Activated CD4-positive, CD25-positive, alpha-beta regulatory T cell treated with anti-CD3 and anti-CD28 coated beads, Interleukin-2, amount 50 U/mL, for 16 hours (primary cell): ENCODE results near the gene KIF5B.
"Not testable (repeated sequence)": the region's sequence is repeated elsewhere in the genome, so short reads cannot be mapped to it uniquely, and the experiment has no call there.

Source experiments
- DNase-seq: peaks from one replicate; pipeline ENCODE4 v3.0.0-alpha.2; 2020; ENCODE audit warnings: low read depth, low spot score

Gene KIF5B

DNA sequence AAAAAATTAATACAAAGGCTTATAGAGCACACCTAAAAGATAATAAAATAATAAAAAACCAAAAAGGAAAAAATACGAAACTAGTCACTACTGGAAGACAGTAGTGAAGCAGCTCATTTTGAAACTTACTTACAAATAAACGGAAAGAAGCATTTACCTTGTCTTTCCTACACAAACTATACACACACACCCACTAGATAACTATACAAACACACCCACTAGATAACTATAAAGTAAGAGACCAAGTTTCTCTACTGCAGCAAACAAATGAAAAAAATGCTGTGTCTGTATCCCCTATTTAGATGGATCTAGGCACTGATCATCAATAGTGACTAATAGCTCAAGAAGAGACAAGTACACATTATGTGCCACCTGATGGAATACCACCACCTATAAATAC, 49.2 kb downstream of the KIF5B start:
- no peak for DNase-seq

DNA sequence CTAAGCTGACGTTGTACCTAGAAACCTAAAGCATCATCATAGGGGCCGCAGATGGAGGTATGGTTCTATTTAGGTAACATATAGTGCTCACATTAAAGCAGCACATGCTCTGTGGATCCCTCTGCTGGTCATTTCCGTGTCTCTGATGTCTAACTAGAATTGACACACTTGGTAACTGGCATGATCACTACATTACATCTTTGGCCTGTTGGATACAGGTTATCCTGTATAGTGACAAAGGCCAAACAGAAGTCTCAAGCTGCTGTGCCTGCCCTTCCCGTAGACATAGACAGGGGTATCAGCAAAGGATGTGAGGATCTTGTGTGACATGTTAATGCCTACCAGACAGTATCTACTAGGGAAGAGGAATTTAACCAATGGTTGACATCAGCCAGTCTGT, 51.2 kb downstream of the KIF5B start:
- no peak for DNase-seq

DNA sequence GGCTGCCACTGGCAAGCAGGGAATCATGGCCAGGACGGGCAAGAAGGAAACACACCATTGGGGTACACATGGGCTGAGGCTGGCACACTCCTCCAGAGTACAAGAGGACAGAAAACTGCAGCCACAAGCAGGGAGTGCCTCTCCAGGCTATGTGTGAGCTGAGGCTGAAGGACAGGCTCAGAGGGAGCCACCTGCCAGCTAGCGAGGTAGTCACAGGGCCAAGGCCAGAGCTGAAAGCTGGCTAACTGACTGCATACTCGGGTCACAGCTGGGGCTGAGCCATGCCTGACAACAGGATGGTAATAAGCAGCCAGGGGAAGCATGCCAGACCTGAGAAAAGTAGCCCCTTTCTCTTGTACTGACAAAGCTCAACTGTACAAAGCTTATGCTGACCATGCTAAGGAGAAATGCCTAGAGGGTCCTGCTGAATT, 52.0 kb downstream of the KIF5B start:
- no peak for DNase-seq

DNA sequence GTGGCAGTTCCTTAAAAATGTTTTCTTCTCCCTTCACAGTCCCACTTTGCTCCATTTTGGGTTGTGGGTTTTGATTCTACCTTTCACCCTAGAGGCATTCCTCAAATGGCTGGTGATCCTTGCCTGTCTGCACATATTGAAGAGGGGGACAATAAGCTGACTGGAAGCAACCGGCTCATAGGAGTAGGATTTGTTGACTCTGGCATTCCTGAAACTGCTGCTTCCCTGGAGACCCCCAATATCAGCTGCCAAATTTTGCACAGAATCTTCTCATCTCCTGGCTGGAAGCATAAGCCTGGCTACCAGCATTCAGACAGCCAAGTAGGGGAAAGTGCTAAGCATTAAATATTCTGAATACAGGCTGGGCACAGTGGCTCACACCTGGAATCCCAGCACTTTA, 53.7 kb downstream of the KIF5B start:
- DNase-seq = no peak

DNA sequence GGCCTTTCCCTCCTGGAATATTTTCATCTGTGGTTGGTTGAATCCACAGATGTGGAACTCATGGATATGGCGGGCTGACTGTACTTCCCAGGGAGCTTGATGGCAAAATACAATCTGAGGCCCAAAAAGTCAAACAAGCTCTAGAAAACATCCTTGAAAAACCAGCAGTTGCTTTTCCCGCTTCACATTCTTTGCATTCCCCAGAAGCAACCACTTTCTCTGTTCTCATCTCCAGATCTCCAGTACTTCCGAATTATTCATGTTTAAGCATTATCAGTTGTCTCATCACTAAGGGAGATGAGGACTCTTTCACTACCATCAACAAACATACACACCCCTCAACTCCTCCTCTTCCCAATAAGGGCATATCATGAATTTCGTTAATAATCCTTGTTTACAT, 55.3 kb downstream of the KIF5B start:
- DNase-seq = no peak

DNA sequence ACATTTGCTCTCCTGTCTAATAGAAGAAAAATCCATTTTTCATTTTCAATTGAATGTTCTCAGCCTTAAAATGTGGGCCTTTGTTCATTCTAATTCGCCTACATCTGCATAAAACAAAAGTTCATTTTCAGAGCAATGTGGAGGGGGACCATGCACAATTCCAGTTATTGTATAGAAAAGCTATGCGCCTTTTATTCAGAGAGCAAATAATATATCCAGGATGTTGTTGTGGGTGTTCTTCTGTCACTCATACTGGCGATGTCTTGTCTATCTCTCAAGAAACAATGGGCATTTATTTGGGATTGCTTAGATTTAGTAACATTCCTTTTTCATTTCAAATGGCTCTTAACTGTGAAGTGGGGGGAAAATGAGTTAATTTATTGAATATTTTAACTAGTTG, 56.4 kb downstream of the KIF5B start:
- DNase-seq = no peak

DNA sequence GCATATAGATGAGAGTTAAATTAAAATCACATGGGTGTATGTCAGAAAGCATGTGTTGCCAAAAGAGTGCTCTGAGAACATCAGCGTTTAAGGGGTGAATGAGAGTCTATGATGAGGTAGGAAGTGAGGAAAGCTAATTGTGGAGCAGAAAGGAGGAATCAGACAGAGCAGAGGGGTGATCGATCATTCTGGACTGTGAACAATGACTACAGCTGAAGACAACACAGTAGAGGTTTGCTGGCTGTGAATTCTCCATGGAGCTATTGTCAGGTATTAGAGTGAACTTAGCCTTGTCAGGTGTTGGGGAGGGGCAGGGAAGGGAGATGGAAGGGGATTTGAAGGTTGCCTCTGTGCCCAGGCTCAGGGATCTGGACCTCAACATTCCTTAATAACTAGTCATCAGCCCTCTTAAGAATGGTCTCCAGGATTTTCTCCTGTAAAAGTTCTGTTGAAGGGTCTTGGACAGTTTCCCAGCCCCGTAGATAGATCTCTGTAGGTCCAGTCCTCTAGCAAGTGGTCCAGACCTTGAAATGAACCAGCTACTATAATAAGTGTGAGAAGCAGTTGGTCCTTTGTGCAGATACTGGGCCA, 57.1 kb downstream of the KIF5B start:
- DNase-seq = no peak

DNA sequence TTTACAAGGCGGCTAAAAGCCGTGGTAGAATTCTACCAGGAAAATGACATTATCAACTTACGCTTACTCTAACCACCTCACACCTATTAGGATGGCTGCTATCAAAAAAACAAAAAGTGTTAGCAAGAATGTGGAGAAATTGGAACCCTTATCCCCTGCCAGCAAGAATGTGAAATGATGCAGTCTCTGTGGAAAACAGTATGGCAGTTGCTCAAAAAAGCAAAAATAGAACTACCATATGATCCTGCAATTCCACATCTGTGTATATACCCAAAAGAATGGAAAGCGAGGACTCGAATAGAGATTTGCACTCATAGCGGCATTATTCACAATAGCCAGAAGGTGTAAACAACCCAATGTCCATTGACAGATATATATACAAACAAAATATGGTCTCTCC, 61.3 kb downstream of the KIF5B start:
- no peak for DNase-seq

DNA sequence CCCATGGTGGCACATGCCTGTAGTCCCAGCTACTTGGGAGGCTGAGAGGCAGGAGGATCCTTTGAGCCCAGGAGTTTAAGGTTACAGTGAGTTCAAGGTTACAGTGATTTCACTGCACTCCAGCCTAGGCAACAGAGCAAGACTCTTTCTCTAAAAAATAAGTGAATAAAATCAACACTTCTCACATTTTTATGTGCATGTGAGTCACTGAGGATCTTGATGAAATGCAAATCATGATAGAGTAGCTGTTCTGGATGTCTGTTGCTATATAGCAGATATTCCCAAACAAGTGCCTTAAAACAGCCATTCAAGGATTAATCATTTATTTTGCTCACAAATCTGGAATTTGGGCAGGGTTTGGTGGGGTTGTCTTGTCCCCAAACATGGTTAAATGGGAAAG, 65.3 kb downstream of the KIF5B start:
- no peak for DNase-seq

DNA sequence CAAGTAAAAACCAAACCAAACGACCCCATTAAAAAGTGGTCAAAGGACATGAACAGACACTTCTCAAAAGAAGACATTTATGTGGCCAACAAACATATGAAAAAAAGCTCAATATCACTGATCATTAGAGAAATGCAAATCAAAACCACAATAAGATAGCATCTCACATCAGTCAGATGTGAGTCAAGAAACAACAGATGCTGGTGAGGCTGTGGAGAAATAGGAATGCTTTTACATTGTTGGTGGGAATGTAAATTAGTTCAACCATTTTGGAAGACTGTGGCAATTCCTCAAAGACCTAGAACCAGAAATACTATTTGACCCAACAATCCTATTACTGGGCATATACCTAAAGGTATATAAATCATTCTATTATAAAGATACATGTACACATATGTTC, 68.4 kb downstream of the KIF5B start:
- DNase-seq = not testable (repeated sequence)

DNA sequence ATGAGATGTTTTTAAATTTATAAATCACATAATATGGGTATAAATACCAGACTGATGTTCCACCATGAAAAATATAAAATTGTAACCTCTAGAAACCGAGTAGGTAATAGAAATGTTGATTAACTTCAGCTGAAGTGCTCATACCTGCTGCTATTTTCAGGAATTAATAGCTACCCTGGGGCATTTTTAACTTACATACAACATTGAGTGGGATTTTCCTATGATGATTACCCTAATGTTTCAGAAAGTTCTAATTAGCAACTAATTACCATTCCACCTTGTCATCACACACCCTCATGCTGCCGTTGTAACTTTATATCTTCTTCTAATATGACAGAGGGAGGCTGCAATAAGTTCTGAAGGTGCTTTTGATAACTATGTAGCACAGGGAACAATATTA, 74.1 kb downstream of the KIF5B start:
- DNase-seq = no peak

DNA sequence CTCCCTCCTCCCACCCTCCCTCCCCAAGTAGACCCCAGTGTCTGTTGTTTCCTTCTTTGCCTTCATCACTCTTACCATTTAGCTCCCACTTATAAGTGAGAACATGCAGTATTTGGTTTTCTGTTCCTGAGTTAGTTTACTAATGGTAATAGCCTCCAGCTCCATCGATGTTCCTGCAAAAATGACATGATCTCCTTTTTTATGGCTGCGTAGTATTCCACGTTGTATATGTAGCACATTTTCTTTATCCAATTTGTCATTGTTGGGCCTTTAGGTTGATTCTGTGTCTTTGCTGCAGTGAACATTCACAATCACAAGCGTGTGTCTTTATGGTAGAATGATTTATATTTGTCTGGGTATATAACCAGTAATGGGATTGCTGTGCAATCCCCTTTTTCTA, 75.8 kb downstream of the KIF5B start:
- no peak for DNase-seq

DNA sequence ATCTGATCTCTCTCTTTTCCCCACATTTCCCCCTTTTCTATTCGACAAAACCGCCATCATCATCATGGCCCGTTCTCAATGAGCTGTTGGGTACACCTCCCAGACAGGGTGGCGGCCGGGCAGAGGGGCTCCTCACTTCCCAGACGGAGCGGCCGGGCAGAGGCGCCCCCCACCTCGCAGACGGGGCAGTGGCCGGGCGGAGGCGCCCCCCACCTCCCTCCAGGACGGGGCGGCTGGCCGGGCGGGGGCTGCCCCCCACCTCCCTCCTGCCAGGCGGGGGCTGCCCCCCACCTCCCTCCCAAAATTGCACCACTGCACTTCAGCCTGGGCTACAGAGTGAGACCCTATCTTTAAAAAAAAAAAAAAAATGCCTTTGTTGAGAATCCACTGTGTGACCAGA, 77.2 kb downstream of the KIF5B start:
- DNase-seq = not testable (repeated sequence)

DNA sequence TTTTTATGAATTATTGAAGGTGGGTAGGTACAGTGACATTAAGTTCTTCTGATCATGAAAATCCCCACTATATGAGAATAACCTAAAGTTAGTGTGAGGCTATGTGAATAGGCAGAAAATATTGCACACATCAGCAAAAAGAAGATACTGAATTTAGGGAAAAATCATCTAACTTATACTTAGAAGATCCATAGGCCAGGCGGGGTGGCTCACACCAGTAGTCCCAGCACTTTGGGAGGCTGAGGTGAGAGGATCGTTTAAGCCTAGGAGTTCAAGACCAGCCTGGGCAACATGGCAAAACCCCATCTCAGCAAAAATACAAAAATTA, 78.1 kb downstream of the KIF5B start:
- no peak for DNase-seq

DNA sequence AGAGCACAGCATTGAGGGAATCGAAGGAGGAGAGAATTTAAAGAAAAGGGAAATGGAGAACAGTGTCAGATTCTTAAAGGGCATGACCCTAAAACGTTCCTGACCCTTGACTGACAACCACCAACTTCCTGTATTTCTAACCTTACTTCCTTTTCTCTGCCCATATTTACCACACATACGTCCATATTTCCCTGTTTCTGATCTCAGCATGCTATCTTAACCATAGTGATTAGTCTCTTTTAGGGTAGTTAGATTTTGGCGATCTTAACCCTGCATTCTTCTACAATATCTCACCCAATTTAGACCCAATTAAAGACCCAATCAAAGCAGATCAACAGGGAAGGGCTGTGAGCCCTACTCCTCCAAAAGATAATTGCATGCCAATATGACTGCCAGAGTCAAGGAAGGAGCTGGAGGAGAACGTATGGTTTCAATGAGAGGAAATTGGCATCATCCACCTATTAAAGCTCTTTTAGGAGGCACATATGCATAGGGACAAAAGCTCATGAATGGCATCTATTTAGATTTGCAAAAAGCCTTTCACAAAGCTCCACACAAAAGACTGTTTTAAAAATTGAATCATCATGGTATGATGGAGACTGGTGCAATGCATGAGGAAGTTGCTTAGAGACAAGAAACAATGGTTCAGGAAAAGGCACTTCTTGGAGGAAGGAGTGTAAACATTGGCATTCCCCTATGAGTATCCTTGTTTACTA, 78.6 kb downstream of the KIF5B start:
- no peak for DNase-seq

DNA sequence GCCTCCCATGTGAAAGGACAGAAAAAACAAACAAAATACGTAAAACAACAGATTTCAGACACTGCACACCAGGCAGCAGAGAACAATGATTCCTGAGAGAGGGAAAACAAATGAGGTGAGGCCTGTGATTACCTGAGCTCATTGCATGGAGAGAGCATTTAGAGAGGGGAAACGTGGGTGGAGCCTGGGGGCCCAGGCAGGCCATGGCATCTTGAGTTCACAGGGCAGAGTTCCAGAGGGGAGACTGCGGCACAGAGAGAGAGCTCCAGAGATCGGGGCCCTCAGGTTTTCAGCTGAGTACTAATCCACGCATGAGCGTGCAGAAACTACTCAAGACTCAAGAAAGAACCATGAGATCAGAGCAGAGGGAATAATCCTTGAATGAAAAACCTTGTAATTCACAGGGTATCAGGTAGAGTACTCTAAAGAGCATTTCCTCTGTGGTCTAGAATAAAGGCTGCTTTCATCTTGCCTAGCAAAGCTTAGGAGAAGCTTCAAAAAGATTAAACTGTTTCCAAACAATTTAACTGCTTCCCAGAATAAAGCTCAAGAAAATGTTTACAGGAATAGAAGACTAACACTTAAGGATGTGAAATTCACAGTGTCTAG, 81.0 kb downstream of the KIF5B start:
- DNase-seq = no peak

DNA sequence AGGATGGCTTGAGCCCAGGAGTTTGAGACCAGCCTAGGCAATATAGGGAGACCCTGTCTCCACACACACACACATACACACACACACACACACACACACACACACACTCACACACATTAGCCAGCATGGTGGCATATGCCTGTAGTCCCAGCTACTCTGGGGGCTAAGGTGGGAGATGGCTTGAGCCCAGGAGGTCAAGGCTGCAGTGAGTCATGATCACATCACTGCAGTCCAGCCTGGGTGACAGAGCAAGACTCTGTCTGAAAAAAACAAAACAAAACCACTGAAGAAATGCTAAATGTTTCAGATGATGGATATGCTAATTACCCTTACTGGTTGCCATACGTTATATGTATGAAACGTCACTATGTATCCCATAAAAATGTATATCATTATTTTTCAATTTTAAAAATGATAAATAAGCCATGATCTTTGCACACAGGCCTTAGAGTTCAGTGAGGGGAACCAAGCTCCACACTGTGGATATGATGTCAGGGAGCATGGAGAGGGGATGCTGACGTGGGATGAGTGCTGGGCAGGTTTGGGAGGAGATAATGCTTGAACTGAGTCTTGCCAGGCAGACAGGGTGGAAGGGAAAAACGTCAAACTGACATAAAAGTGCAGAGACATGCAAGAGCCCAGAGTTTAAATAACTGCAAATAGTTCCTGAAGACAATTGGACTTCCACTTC, 81.6 kb downstream of the KIF5B start:
- DNase-seq = no peak

DNA sequence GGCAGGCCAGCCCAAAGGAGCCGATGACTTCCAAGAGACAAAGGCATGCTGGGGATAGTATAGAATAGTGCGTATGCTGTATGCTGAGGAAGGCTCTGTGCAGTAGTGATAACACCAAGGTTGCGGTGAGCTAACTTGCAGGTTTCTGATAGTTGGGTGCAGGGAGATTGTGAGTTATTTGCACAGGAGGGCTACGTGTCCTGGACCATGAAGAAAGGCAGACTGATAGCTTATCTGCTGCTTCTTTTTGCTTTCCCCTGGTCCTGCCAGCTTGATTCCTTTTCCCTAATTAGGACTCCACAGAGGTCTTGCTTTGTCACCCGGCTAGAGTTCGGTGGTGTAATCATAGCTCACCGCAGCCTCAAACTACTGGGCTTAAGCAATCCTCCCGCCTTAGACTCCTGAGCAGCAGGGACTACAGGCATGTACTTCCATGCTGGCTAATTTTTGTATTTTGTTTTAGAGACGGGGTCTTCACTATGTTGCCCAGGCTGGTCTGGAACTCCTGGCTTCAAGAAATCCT, 83.6 kb downstream of the KIF5B start:
- no peak for DNase-seq

DNA sequence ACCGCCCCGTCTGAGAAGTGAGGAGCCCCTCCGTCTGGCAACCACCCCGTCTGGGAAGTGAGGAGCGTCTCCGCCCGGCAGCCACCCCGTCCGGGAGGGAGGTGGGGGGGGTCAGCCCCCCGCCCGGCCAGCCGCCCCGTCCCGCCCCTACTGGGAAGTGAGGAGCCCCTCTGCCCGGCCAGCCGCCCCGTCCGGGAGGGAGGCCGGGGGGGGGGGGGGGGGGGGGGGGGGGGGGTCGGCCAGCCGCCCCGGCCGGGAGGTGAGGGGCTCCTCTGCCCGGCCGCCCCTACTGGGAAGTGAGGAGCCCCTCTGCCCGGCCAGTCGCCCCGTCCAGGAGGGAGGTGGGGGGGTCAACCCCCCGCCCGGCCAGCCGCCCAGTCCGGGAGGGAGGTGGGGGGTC, 86.4 kb downstream of the KIF5B start:
- not testable (repeated sequence) for DNase-seq

DNA sequence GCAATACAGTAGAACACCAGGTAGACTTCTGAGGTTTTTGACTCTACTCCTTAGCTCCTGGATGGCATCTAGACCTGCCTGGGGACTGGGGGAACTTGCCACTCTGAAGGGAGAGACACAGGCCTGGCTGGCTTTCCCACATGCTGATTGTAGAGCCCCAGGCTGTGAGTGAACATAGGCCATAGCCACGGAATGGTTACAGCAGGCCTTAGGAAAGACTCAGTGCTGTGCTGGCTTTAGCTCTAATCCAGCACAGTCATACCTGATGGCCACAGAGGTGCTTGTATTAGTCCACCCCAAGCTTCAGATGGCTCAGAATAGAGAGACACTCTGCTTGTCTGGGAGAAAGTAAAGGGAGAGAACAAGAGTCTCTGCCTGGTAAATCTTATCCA, 92.6 kb downstream of the KIF5B start:
- no peak for DNase-seq

DNA sequence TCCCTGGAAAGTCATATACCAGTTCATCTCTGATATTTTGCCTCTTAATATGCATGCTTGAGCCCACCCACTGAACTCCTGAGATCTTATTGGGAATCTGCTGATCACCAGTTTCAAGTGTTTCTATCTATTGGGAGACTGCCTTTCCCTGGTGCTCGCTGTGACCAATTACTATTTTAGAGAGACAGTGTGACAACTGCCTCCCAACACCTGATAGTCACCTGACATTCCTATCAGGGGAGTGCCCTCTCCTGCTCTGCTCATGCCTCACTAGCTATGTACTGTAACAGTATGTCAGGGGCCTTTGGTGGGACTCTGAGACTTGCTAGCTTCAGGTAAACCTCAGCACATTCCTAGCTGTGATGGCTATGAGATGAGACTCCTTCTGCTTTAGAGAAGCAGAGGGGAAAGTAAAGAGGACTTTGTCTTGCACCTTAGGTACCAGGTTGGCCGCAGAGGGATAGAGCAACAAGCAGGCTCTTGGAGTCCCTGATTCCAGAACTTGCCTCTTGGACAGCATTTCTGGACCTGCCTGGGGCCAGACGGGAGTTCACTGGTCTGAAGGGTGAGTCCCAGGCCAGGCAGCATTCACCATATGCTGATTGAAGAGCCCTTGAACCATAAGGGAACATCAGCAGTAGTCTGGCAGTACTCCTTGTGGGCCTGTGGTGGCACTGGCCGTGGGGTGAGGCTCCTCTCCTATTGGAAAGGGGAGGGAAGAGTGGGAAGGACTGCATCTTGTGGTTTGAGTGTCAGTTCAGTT, 93.2 kb downstream of the KIF5B start:
- DNase-seq = no peak
